ENCODE data around the gene CCL17.
"Not testable (repeated sequence)": the region's sequence is repeated elsewhere in the genome, so short reads cannot be mapped to it uniquely, and the experiment has no call there.

DNA sequence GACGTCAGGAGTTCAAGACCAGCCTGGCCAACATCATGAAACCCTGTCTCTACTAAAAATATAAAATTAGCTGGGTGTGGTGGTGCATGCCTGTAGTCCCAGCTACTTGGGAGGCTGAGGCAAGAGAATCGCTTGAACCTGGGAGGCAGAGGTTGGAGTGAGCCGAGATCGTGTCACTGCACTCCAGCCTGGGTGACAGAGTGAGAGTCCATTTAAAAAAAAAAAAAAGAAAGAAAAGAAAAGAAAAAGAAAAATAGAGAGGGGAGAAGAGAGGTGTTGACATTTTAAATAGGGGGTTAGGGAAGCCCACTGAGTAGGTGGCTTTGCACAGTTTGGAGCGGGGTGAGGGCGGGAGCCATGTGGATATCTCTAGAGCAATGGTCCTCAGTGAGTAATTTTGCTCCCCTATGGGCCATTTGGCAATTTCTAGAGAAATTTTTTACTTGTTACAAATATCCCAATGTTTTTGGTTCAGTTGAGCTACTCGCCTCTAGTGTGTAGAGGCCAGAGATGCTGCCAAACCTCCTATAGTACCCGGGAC lies 29.6 kb upstream of the CCL17 start:
- TF ChIP-seq CTCF (conservative IDR thresholded peaks at IDR 0.05 in 1 of 2, IDR thresholded peaks at IDR 0.05 in 1 of 2; ENCODE audit: extremely low read depth in 1 of 2, insufficient read depth in 1 of 2, low read depth in 1 of 2, low read length in 2 of 2); EZH2 (IDR thresholded peaks at IDR 0.05; ENCODE audit: borderline replicate concordance, low read length): not testable (repeated sequence)

Measured in mammary epithelial cell (primary cell).